EH (cell line): ENCODE results near the gene RPS19.

Experiments
- DNase-seq: peaks from one replicate; pipeline ENCODE4 v3.0.0-alpha.2; 2015; ENCODE audit warnings: low read depth

The RPS19 gene

DNA sequence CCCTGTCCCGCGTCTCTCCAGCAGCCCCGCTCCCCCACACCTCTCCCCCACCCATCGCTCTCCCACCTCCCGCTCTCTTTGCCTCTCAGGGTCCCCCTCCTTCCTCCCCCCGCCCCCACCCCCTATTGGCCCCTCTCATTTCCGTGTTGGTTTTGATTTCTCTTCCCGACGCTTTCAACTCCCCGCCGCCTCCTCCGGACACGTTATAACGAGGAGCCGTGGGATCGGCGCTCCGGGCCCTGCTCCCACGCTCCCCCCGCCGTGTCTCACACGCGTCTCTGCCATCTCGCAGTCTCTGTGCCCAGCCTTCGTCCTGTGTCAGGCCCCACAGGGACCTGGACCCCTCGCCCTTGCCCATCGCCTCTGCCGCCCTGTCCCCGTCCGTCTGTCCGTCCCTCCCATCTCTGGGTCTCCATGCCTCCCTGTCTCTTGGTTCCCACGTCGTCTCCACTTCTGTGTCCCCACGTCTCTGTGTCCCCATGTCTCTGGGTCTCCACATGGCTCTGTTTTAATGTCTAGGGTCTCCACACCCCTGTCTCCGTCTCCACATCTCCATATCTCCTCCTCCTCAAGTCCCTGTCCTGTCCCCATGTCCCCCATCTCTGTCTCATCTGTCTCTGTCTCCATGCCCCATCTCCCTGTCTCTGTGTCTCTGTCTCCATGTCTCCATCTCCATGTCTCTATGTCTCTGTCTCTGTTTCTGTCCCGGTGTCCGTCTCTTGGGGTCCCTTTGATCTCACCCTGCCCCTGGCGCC is 55.1 kb downstream of the RPS19 start:
- DNase-seq: no peak

DNA sequence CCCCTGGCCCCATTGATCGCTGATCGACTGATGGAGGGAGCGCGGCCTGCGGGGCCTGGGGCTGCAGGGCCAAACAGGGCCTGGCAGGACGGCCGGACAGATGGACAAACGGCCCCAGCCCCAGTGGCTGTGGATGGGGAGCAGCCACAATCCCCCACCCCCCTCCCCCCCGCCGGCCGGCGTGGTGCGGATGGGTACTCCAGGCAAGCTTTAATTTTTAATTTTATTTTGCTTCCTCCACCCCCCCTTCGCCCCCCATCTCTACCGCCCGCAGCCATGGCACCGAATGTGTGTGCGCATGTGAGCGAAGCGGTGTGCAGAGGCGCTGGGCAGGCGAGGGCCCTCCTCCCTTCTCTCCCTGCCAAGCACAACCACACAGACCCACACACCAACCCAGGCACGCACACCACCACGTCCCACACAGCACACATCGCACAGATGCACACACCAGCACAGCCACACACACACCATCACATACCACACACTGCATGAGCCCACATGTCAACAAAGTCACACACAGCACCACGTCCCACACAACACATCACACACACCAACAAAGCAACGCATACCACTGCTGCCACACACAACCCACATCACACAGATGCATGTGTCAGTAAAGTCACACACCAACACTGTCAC is 55.8 kb downstream of the RPS19 start:
- DNase-seq: no peak

DNA sequence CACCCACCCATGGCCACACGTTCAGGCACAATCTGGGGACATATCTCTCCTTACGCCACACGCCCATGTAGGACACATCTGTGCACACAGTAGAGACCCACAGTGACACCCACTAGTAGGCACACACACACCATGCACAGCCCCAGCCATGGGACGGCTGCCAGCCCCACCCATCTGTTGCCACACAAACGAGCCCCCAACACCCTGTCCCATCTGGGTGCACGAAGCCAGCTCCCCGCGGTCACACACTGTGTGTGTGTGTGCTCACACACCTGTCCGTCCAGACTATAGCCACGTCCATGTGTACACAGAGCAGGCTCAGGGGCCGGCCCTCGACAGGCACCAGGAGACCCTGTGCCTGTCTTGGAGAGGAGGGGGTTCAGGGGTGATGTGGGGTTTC is 57.6 kb downstream of the RPS19 start:
- no peak for DNase-seq

DNA sequence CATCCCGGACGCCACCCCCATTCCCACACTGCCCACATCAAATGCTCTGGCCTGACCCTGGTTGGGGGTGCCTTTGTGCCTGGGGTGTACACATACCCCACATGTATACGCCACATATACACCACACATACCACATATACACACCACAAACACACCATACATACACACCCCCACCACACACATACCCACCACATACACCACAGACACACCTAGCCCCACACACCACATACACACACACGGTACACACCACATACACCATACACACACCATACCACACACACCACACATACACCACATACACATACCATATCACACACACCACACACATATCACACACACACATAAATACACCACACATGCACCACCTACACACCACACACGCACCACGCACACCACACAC is 58.0 kb downstream of the RPS19 start:
- DNase-seq: no peak

DNA sequence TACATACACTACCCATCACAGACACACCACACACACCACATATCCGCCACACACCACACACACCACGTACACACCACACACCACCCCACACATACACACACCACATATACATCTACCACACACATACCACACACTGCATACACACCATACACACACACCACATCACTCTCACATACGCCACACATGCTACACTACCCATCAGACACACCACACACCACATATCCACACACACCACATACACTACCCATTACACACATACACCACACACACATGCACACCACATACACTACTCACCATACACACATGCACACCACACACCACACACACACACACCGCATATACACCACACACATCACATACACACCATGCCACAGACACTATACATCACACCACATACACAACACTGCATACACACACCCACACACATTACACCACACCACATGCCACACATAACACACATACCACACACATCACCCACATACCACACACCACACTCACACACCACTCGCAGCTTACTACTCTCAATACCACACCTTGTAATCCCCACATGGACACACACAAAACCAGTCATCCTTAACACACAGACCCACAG is 58.7 kb downstream of the RPS19 start:
- no peak for DNase-seq

GRCh38 chr19:41919948-41920712 is 60.1 kb downstream of the RPS19 start:
- DNase-seq: no peak

DNA sequence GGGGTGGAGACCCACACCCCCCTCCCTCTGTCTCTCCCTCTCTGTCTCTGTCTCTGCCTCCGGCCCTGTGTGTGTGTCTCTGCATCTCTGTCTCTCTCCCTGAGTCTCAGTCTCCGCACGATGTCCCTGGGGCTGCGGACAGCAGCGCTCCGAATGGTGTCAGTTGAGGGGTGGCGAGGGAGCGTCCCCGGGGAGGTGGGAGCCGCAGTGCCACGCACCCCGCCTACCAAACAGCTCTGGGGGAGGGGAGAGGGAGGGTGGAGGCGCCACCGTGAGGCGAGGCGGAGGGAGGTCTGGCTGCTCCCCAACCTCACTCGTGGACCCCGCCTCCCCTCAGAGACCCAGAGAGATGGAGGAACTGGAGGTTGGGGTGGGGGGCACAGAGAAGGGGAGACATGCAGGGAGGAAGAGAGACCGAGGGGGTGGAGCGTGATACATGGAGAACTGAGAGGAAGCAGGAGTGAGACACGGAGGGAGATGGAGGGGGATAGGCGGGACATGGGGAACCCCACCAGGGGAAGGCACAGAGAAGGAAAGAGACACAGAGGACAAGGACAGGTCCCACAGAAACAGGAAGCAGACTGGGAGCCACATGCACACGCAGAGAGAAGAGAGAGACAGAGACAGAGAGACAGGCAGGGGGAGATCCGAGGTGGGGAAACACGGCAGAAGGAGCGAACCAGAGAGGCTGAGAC is 61.0 kb downstream of the RPS19 start:
- DNase-seq: no peak

DNA sequence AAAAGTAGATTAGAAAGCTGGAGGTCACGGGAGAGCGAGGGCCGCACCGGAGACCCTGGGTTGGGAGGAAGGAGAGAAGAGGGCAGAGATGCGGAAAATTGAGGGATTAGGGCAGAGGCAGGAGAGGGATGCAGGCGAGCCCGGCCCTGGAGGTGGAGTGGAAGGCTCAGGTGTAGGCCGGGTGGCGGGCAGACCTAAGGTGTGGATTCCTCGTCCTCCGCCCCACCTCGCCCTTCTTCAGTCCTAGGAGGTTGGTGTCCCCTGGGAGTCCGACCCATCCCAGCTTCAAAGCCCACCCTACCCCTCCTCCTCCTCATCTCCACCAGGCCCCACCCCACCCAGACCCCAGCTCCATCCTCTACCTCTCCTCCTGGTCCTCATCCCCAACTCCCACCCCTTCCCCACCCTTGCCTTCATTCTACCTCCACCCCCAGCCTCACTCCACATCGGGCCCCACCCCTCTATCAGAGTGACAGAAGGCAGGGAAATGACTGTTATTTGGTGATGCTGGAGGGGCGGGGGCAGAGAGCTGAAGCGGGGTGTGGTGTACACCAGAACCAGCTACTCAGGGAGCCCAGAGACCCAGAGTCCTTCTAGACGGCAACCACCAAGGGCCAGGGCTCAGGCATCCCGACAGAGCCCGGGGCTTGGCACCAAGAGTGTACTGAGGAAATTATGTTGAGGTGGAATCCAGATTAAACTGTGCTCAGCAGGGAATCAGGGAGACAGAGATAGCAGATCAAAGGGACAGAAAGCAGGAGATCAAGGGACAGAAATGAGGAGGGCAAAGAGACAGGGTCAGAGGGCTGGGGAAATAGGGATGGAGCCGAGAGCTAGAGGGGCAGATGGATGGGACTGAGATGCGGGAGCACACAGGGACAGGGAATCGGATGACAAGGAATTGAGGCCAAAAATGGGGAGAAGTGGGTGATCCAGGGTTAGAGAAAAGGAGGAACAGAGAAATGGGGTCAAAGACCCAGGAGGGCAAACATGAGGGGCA is 61.8 kb downstream of the RPS19 start:
- DNase-seq: no peak
